ENCODE data around the gene TGM1. TPM values are rescaled to one million over a fixed set of nuclear protein-coding genes. Genes with fewer than 3 reads are reported as not detected.

TGM1 gene
- total RNA-seq, result 5.1 and 6.2 TPM in 2 replicates

DNA sequence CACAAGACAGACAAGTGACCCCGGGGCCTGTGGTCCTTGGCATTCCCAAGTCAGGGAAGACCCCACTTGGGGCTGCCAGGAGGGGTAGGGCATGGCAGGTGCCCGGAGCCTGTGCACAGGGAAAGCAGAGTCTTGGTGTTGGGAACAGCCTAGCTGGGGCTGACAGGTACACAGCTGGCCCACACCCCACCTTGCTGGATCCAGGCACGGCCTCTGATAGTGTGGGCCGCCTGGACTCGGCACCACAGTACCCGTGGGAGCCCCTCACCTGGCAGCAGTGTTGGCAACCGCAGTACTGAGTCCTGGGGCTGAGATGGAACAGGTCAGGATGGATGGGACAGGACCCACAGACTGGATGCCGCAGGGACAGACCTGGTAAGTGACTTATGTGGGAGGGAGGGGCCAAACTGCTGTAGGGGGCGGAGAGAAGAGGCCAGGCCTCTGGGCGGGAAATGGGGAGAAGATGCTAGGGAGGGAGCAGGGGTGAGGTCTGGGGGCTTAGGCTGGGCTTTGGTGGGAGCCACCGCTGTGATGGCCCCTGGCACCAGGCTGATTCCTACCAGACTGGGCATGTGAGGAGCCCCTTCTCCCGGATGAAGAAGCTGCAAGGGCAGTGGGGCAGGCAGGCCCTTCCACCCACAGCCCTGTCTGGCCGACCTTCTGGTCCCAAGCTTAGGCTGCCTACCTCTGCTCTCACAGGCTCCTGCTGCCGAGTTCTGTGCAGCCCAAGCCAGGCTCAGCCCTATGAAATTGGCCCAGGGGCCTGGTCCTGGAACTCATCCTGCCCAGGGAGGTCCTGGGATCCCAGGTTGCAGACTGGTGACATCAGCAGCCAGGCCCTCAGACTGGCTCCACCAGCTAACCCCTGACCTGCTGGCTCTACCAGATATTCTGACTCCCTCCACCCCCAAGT, at the start of gene TGM1:
Gene TGM1 (minus strand): TSS at position 357 of the 913 bp plus-strand sequence. CDS start 825 bp downstream, outside the sequence.
- Mint-ChIP-seq H3K27me3 (no peaks in the 10 kb centered on the region), H3K9me3 (no peaks in the 10 kb centered on the region), H3K27ac (no peak within 1 kb of the TSS), H3K36me3 (ENCODE audit: low read depth) (peaks cover 25% of the 10 kb centered on the region), H3K4me1 (peaks cover 2% of the 10 kb centered on the region), H3K4me3 (no peak within 1 kb of the TSS)
- intact Hi-C loops (cut with micrococcal nuclease), result no loop called here
- no peak for DNase-seq

DNA sequence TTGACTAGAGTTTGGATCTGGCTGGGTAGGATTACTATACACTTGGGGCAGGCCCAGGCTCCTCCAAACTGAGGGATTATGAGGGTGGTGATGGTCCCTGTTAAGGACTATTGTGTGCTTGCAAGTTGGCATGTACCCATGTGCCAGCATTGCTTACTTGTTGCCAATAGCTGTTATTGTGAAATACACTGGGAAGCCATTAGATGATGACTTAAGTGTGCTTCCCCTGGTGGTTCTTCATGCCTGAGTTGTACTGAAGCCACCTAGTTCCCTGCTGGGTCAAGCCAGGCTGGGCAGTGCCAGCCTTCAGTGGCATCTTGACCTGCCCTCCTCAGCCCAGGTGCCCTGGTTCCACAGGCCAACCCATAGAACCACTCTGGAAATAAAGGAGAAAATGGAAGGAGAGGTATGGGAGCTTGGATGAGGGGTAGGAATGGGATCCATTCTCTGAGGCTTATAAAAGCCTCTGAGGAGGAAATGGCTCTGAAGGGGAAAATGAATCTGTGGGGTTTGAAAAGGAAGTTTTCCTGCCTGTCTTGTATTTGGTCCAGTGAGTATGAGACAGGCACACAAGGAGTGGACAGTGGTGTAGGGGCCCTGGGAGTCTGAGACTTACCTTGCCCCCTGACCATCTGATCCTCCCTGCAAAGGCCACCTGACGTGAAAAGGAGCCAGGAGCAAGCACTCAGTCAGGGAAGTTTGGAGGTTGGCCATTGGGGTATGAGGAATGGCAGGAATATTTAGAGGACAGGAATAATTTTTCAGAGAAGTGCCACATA, 49.0 kb upstream of the TGM1 start:
- Mint-ChIP-seq H3K9me3 (no peaks in the 10 kb centered on the region), H3K4me3 (peak overlapping the region; percentile 86), H3K27me3 (no peaks in the 10 kb centered on the region), H3K36me3 (ENCODE audit: low read depth) (peaks cover 41% of the 10 kb centered on the region), H3K4me1 (peaks cover 72% of the 10 kb centered on the region), H3K27ac (peak overlapping the region; percentile 81)
- peak; percentile 64 for DNase-seq
- intact Hi-C loops (cut with micrococcal nuclease), result loop anchor here (2.0 kb wide), 2 partner anchors 21 to 131 kb away; partner anchors contain the start of gene SDR39U1

- Mint-ChIP-seq H3K27ac (peak within 1 kb of the TSS; percentile 91), H3K9me3 (no peaks in the 10 kb centered on the region), H3K27me3 (no peaks in the 10 kb centered on the region), H3K4me3 (peak within 1 kb of the TSS; percentile 86), H3K36me3 (ENCODE audit: low read depth) (peaks cover 49% of the 10 kb centered on the region), H3K4me1 (peaks cover 68% of the 10 kb centered on the region)
- intact Hi-C loops (cut with micrococcal nuclease), result loop anchor here (2.0 kb wide), 2 partner anchors 22 to 132 kb away; partner anchors contain the start of gene SDR39U1
- peak; percentile 89 for DNase-seq
Measured at GRCh38 chr14:24310646-24311604, 47.9 kb upstream of the TGM1 start, which contains the start of gene LTB4R. TSS of gene LTB4R (plus strand) at chr14:24311502. CDS start at chr14:24315652, 4,150 bp downstream.

DNA sequence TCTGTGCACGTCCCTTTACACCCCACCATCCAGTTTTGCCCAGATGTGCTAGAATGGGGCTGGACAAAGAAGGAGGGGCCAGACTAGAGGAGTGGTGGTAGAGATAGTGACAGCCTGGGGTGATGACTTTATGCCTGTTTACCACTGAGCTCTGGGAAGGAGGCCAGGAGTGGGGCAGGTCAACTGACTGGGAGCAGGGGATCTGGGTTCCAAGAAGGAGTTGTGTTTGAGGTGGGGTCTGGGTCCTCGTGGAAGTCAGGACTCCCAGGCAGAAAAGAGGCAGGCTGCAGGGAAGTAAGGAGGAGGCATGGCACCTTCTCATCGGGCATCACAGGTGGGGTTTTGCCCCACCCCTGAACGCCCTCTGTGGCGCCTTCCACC, 47.3 kb upstream of the TGM1 start:
- Mint-ChIP-seq H3K4me3 (peak overlapping the region; percentile 86), H3K4me1 (peaks cover 62% of the 10 kb centered on the region), H3K36me3 (ENCODE audit: low read depth) (peaks cover 53% of the 10 kb centered on the region), H3K27me3 (no peaks in the 10 kb centered on the region), H3K9me3 (no peaks in the 10 kb centered on the region), H3K27ac (peak overlapping the region; percentile 91)
- DNase-seq, result no peak
- intact Hi-C loops (cut with micrococcal nuclease), result loop anchor here (2.0 kb wide), 2 partner anchors 23 to 133 kb away; partner anchors contain the start of gene SDR39U1

GRCh38 chr14:24309538-24310264, 46.7 kb upstream of the TGM1 start, which contains the start of gene LTB4R2:
TSS of gene LTB4R2 (plus strand) at chr14:24310140. CDS start at chr14:24310665, 525 bp downstream.
- Mint-ChIP-seq H3K9me3 (no peaks in the 10 kb centered on the region), H3K27ac (peak within 1 kb of the TSS; percentile 91), H3K4me1 (peaks cover 58% of the 10 kb centered on the region), H3K4me3 (peak within 1 kb of the TSS; percentile 86), H3K27me3 (no peaks in the 10 kb centered on the region), H3K36me3 (ENCODE audit: low read depth) (peaks cover 58% of the 10 kb centered on the region)
- no peak for DNase-seq
- intact Hi-C loops (cut with micrococcal nuclease), result loop anchor here (2.0 kb wide), 3 partner anchors 23 to 133 kb away; partner anchors contain the start of genes SDR39U1 and TINF2

DNA sequence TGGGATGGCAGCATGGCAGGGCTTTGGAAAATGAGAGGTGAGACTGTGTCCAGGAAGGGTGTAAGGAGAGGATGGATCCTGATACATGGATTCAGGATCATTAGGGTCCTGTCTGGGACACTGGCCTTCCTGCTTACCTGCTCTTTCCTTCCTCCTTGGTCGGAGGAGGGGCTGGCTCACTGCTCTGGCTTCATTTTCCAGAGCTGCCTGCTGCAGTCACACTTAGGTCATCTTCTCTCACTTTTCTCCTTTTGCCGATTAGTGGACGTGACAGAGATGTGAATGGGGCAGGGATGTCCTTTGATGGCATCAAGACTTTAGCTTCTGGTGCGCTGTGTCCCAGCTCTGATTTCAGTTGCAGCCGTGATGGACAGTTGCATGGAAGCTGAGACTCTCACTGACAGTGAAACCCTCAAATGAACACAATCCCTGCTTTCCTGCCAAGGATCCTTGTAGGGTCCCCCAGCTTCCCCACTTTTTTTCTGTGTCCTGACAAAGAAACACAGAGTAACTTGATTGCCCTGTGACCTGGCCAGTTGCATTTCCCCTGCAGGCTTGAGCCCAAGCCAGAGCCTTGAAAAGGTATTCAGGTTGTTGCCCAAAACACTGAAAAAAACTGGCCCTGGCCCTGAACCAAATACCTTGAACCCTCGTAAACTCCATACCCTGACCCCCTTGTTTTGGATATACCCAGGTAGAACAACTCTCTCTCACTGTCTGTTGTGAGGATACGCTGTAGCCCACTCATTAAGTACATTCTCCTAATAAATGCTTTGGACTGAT, 45.6 kb upstream of the TGM1 start:
- H3K36me3 Mint-ChIP-seq (ENCODE audit: low read depth), result peaks cover 62% of the 10 kb centered on the region
- DNase-seq, result no peak
- H3K4me1 Mint-ChIP-seq, result peaks cover 47% of the 10 kb centered on the region
- intact Hi-C loops (cut with micrococcal nuclease), result loop anchor here (1.0 to 2.0 kb wide), 3 partner anchors 8 to 123 kb away; partner anchors contain the start of gene TINF2
- no peaks in the 10 kb centered on the region for H3K9me3 Mint-ChIP-seq
- no peaks in the 10 kb centered on the region for H3K27me3 Mint-ChIP-seq
- peak overlapping the region; percentile 2 for H3K4me3 Mint-ChIP-seq
- H3K27ac Mint-ChIP-seq, result no peak overlapping the region

DNA sequence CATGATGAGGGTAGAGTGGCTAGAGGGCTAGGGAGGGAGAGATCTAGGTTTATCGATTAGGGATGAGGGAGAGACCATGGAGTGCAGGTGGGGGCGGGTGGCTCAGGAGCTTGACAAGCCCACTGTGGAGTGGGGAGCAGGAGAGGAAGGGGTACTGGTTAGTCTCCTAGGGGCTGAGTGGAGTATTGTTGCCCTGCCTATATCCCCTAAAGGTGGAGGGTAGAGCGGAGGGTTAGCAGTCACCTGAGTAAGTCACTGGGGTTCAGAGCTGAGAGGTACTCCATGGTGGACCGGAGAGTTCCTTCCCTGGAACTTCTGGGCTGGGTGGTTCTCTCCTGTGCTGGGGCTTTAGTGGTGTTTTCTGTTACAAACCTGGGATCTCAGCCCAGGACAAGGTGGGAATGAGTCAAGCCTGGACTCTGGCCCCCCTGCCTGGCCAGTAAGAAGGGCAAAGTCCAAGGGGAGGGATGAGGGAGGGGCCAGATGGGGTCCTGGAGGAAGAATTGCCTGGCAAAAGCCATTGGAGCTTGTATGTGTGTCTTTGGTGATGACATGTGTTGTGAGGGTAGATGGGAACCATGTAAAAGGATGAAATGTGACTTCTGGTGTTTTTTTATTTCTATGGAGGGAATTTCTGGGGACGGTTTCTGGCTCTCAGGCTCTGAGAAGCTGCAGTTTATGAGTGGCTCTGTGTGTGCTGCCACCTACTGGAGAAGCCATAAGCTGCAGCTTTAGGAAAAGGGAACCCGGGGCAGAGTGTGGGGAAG, 44.8 kb upstream of the TGM1 start, which contains the start of gene CIDEB:
Gene CIDEB (minus strand): TSS at position 403 of the 767 bp plus-strand sequence. CDS start 119 bp downstream, at position 284.
- Mint-ChIP-seq H3K27me3 (no peaks in the 10 kb centered on the region), H3K4me3 (peak within 1 kb of the TSS; percentile 2), H3K4me1 (peaks cover 39% of the 10 kb centered on the region), H3K27ac (peak within 1 kb of the TSS; percentile 58), H3K36me3 (ENCODE audit: low read depth) (peaks cover 67% of the 10 kb centered on the region), H3K9me3 (no peaks in the 10 kb centered on the region)
- intact Hi-C loops (cut with micrococcal nuclease), result loop anchor here (1.0 to 2.0 kb wide), 3 partner anchors 7 to 124 kb away; partner anchors contain the start of gene TINF2
- peak; percentile 89 for DNase-seq

DNA sequence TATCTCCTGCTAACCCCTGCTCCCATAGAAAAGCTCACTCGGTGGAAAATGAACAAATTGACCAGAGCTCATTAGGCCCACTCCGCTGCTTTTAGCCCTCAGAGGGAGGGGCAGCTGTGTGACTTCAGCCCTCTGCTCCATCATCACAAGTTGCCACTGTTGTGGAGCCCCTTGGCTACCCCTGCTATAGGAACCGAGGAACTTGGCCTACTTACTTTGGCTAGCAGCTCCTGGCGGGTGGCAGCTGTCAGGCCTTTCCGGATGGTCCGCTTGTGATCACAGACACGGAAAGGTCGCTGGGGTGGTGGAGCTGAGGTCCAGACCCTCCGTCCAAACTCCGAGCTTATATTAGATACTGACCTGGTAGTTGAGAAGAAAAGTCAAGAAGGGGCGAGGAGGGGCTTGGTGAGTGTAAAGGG, 44.2 kb upstream of the TGM1 start:
- DNase-seq, result no peak
- Mint-ChIP-seq H3K4me3 (no peak overlapping the region), H3K4me1 (peaks cover 33% of the 10 kb centered on the region), H3K27ac (peak overlapping the region; percentile 5), H3K9me3 (no peaks in the 10 kb centered on the region), H3K27me3 (no peaks in the 10 kb centered on the region), H3K36me3 (ENCODE audit: low read depth) (peaks cover 73% of the 10 kb centered on the region)
- intact Hi-C loops (cut with micrococcal nuclease), result no loop called here

GRCh38 chr14:24304019-24304387, 41.0 kb upstream of the TGM1 start:
- Mint-ChIP-seq H3K4me3 (no peak overlapping the region), H3K27ac (no peak overlapping the region), H3K9me3 (no peaks in the 10 kb centered on the region), H3K36me3 (ENCODE audit: low read depth) (peaks cover 70% of the 10 kb centered on the region), H3K27me3 (no peaks in the 10 kb centered on the region), H3K4me1 (peaks cover 25% of the 10 kb centered on the region)
- no peak for DNase-seq
- intact Hi-C loops (cut with micrococcal nuclease), result no loop called here

DNA sequence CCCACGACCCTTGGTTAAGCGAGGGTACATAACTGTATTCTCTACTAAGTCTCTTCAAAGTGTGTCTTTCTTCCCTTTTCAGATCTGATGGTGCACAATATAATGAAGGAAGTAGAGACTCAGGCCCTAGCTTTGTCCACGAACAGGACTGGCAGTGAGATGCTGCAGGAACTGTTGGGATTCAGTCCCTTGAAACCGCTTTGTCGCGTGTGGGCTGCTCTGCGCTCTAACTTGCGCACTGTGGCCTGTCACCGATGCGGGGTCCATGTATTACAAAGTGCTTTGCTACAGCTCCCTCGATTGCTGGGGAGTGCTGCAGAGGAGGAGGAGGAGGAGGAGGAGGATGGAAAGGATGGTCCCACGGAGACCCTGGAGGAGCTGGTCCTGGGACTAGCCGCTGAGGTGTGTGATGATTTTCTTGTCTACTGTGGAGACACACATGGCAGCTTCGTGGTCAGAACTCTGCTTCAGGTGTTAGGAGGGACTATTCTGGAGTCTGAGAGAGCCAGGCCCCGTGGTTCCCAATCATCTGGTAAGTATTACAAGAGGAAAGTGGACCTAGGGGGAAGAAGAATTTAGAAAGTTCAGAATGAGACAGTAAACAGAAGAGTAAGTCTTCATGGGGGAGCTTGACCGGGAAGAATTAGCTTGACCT, 37.5 kb upstream of the TGM1 start:
- intact Hi-C loops (cut with micrococcal nuclease), result loop anchor here (1.0 kb wide), 1 partner anchor 8 kb away; no protein-coding TSS in a partner anchor
- Mint-ChIP-seq H3K4me3 (peak overlapping the region; percentile 86), H3K27me3 (no peaks in the 10 kb centered on the region), H3K36me3 (ENCODE audit: low read depth) (peaks cover 52% of the 10 kb centered on the region), H3K9me3 (no peaks in the 10 kb centered on the region), H3K4me1 (peaks cover 36% of the 10 kb centered on the region), H3K27ac (peak overlapping the region; percentile 69)
- no peak for DNase-seq
